H1 (cell line): Measurements from ENCODE around the gene MATN4. TPM values are rescaled to one million over a fixed set of nuclear protein-coding genes. Genes with fewer than 3 reads are reported as not detected.

Source experiments
- CTCF ChIA-PET: fragments of 300-600 bp; sonication (Branson Sonifier 250); formaldehyde crosslinking; loops from one replicate; lab custom pipeline; 2021; ENCODE audit not compliant: partially characterized antibody; lab: Charles Lee
- POLR2A ChIA-PET: fragments of 300-600 bp; sonication (Branson Sonifier 250); formaldehyde crosslinking; loops from one replicate; lab custom pipeline; 2021; ENCODE audit warnings: inconsistent platforms; ENCODE audit not compliant: partially characterized antibody; lab: Charles Lee
- DNase-seq, 2 experiments: peaks; one replicate each; pipeline versions ENCODE4 v3.0.0 to v3.0.0-alpha.2; 2010 to 2022; ENCODE audit warnings: low spot score in 2 of 2, low read depth in 1 of 2, mixed read lengths in 1 of 2
- FAIRE-seq: peaks from 2 replicates; lab custom pipeline; 2011; peaks lifted over from hg19 to GRCh38; lab: Jason Lieb, UNC
- H2AFZ ChIP-seq: 2 replicates; pipeline ENCODE4 v1.8.1; 2012; ENCODE audit warnings: low read length, inconsistent platforms
- H2AK5ac ChIP-seq: 2 replicates; pipeline ENCODE4 v1.6.1; 2013; ENCODE audit warnings: low read depth, low read length
- H2BK120ac ChIP-seq: replicated peaks from 2 replicates; pipeline ENCODE3; 2013; ENCODE audit warnings: low read depth, low read length, inconsistent platforms
- H2BK12ac ChIP-seq: 2 replicates; pipeline ENCODE4 v1.6.1; 2013; ENCODE audit warnings: low read depth, low read length
- H2BK15ac ChIP-seq: 2 replicates; pipeline ENCODE4 v1.6.1; 2013; ENCODE audit warnings: low read length
- H2BK20ac ChIP-seq: 2 replicates; pipeline ENCODE4 v1.6.1; 2013; ENCODE audit warnings: low read length
- H2BK5ac ChIP-seq: 2 replicates; pipeline ENCODE4 v1.6.1; 2013; ENCODE audit warnings: low read depth, low read length
- H3K14ac ChIP-seq: 2 replicates; pipeline ENCODE4 v1.6.1; 2013; ENCODE audit warnings: inconsistent platforms; ENCODE audit not compliant: insufficient read length
- H3K18ac ChIP-seq: 2 replicates; pipeline ENCODE4 v1.6.1; 2013; ENCODE audit warnings: low read length; ENCODE audit errors: extremely low read depth
- H3K23ac ChIP-seq: 2 replicates; pipeline ENCODE4 v1.6.1; 2013; ENCODE audit warnings: inconsistent platforms; ENCODE audit not compliant: insufficient read length
- H3K23me2 ChIP-seq: 2 replicates; pipeline ENCODE4 v1.6.1; 2013; ENCODE audit warnings: low read depth, low read length
- H3K27ac ChIP-seq: 2 replicates; pipeline ENCODE4 v1.6.1; 2011; ENCODE audit warnings: low read depth, low read length, inconsistent platforms
- H3K27me3 ChIP-seq, 4 experiments: replicated peaks in 1 of 4; 1 replicate in 1 of 4; 2 replicates in 3 of 4; pipeline versions ENCODE4 v1.6.1 to v1.8.1; 2011 to 2013; ENCODE audit warnings: low read length in 3 of 4, mild to moderate bottlenecking in 3 of 4, inconsistent platforms in 2 of 4, mixed read lengths in 2 of 4, moderate library complexity in 1 of 4; ENCODE audit not compliant: control insufficient read depth in 3 of 4, insufficient read depth in 3 of 4; ENCODE audit errors: extremely low read depth in 1 of 4
- H3K36me3 ChIP-seq, 4 experiments: 2 replicates each; pipeline versions ENCODE4 v1.6.1 to v1.8.1; 2011 to 2013; ENCODE audit warnings: mild to moderate bottlenecking in 4 of 4, low read length in 3 of 4, moderate library complexity in 2 of 4, control low read depth in 1 of 4, inconsistent platforms in 1 of 4; ENCODE audit not compliant: insufficient read depth in 4 of 4, control insufficient read depth in 2 of 4
- H3K4ac ChIP-seq: replicated peaks from 2 replicates; pipeline ENCODE3; 2013; ENCODE audit warnings: low read length, low read depth, mixed read lengths, inconsistent platforms; ENCODE audit not compliant: insufficient read length
- H3K4me1 ChIP-seq, 4 experiments: replicated peaks in 1 of 4; 1 replicate in 1 of 4; 2 replicates in 3 of 4; pipeline versions ENCODE4 v1.6.1 to v1.8.1; 2011 to 2013; ENCODE audit warnings: low read length in 3 of 4, inconsistent platforms in 2 of 4, mixed read lengths in 1 of 4; ENCODE audit not compliant: insufficient read depth in 4 of 4, control insufficient read depth in 3 of 4
- H3K4me2 ChIP-seq, 2 experiments: 2 replicates each; pipeline versions ENCODE4 v1.6.1 to v1.8.1; 2011 to 2013; ENCODE audit warnings: low read depth in 2 of 2, low read length in 2 of 2, control low read depth in 1 of 2, inconsistent platforms in 1 of 2, mild to moderate bottlenecking in 1 of 2; ENCODE audit not compliant: insufficient read depth in 1 of 2
- H3K4me3 ChIP-seq, 4 experiments: fragments of 200-600, 300-600 bp in 1 of 4; sonication (generic), shearing (Covaris generic), sonication (Bioruptor Twin) in 1 of 4; 2 replicates each; pipeline versions ENCODE4 v1.5.1 to v1.8.1; 2011 to 2016; ENCODE audit warnings: low read length in 4 of 4, low read depth in 3 of 4, control low read depth in 2 of 4, inconsistent platforms in 2 of 4, mild to moderate bottlenecking in 2 of 4, mixed read lengths in 1 of 4, moderate library complexity in 1 of 4; ENCODE audit not compliant: insufficient read depth in 2 of 4; ENCODE audit errors: extremely low read depth in 1 of 4
- H3K56ac ChIP-seq: replicated peaks from 2 replicates; pipeline ENCODE3; 2013; ENCODE audit warnings: low read depth, mild to moderate bottlenecking, mixed read lengths, low read length, inconsistent platforms; ENCODE audit not compliant: insufficient read length
- H3K79me1 ChIP-seq: 2 replicates; pipeline ENCODE4 v1.6.1; 2013; ENCODE audit warnings: low read depth, low read length, control low read depth
- H3K79me2 ChIP-seq, 2 experiments: 2 replicates each; pipeline versions ENCODE4 v1.6.1 to v1.8.1; 2012 to 2013; ENCODE audit warnings: low read length in 2 of 2, mild to moderate bottlenecking in 2 of 2, inconsistent platforms in 1 of 2; ENCODE audit not compliant: insufficient read depth in 2 of 2, control insufficient read depth in 1 of 2
- H3K9ac ChIP-seq, 4 experiments: replicated peaks in 1 of 4; 1 replicate in 1 of 4; 2 replicates in 3 of 4; pipeline versions ENCODE4 v1.6.1 to v1.8.1; 2011 to 2013; ENCODE audit warnings: low read depth in 3 of 4, low read length in 3 of 4, control low read depth in 2 of 4, mild to moderate bottlenecking in 2 of 4, moderate library complexity in 2 of 4, inconsistent platforms in 1 of 4; ENCODE audit errors: extremely low read depth in 1 of 4
- H3K9me3 ChIP-seq, 2 experiments: 2 replicates each; pipeline versions ENCODE4 v1.6.1 to v1.8.1; 2012 to 2013; ENCODE audit warnings: mild to moderate bottlenecking in 2 of 2, moderate library complexity in 2 of 2, control low read depth in 1 of 2, inconsistent platforms in 1 of 2, low read depth in 1 of 2, low read length in 1 of 2, mixed read lengths in 1 of 2; ENCODE audit not compliant: insufficient read depth in 2 of 2
- H4K20me1 ChIP-seq, 2 experiments: replicated peaks in 1 of 2; 2 replicates each; pipeline versions ENCODE3 to v1.8.1; 2011 to 2013; ENCODE audit warnings: inconsistent platforms in 2 of 2, low read length in 2 of 2, mild to moderate bottlenecking in 1 of 2; ENCODE audit not compliant: insufficient read depth in 2 of 2, control insufficient read depth in 1 of 2
- H4K5ac ChIP-seq: 2 replicates; pipeline ENCODE4 v1.6.1; 2013; ENCODE audit warnings: low read length, low read depth, mixed read lengths, inconsistent platforms; ENCODE audit not compliant: insufficient read length
- H4K8ac ChIP-seq: 2 replicates; pipeline ENCODE4 v1.8.0; 2013; ENCODE audit warnings: mild to moderate bottlenecking, moderate library complexity, low read length, inconsistent platforms; ENCODE audit not compliant: insufficient read depth; ENCODE audit errors: extremely low read depth
- H4K91ac ChIP-seq: replicated peaks from 2 replicates; pipeline ENCODE3; 2013; ENCODE audit warnings: low read length, mixed read lengths, inconsistent platforms; ENCODE audit not compliant: insufficient read length
- CEBPB ChIP-seq: IDR thresholded peaks from 2 replicates; pipeline ENCODE4 v1.6.1; 2012; ENCODE audit warnings: low read depth, low read length
- CHD2 ChIP-seq: IDR thresholded peaks from 2 replicates; pipeline ENCODE4 v1.6.1; 2012; ENCODE audit warnings: low read length, improper control_type of control experiment
- CTCF ChIP-seq, 3 experiments: IDR thresholded peaks; 1 replicate in 2 of 3; 2 replicates in 1 of 3; pipeline versions ENCODE4 v1.5.1 to v1.6.1; 2011; ENCODE audit warnings: low read length in 3 of 3, mild to moderate bottlenecking in 3 of 3, inconsistent platforms in 2 of 3, low read depth in 1 of 3, moderate library complexity in 1 of 3; ENCODE audit not compliant: insufficient read depth in 1 of 3; ENCODE audit errors: control extremely low read depth in 1 of 3
- KDM1A ChIP-seq: fragments of 200-600, 300-600 bp; sonication (generic); IDR thresholded peaks from 2 replicates; pipeline ENCODE4 v1.7.1; 2016; ENCODE audit warnings: mild to moderate bottlenecking, low read length, borderline replicate concordance
- MAX ChIP-seq: IDR thresholded peaks from 2 replicates; pipeline ENCODE4 v1.6.1; 2012; ENCODE audit warnings: inconsistent platforms
- WGBS, 2 experiments: shearing (Covaris generic) in 1 of 2; methylation state at CpG; one replicate each; pipeline versions ENCODE4 v1.1.6 to v1.1.7; 2013 to 2015; ENCODE audit warnings: low lambda C conversion rate in 2 of 2, mixed read lengths in 2 of 2, inconsistent platforms in 1 of 2, low coverage in 1 of 2, missing lambda C conversion rate in 1 of 2; ENCODE audit not compliant: insufficient replicate concordance in 2 of 2, insufficient coverage in 1 of 2, insufficient read length in 1 of 2; ENCODE audit errors: extremely low coverage in 1 of 2, missing lambda C conversion rate in 1 of 2; 5-methylcytosine and 5-hydroxymethylcytosine counted together
- polyA plus RNA-seq, 7 experiments: library from polyadenylated mRNA; depleted of rRNA in 3 of 7; stranded (reverse) in 5 of 7; unstranded in 2 of 7; fragments of >200 nt in 5 of 7; fragments of 200-250 nt in 2 of 7; gene quantifications; 1 replicate in 5 of 7; 2 replicates in 1 of 7; 4 replicates in 1 of 7; pipeline versions ENCODE4 v1.2.1 to v1.2.3, GENCODE V29; 2011 to 2013; ENCODE audit warnings: missing spikeins in 2 of 7, mixed read lengths in 2 of 7
- total RNA-seq: library from RNA; stranded (reverse); fragmentation: NEBNext Ultra II Directional; extraction: Animal tissue kit (Norgen Biotek cat#: 25700); gene quantifications from 2 replicates; pipeline ENCODE4 v1.2.1, GENCODE V29; 2021

MATN4 gene
- total and polyA plus RNA-seq, 2 of the 8 experiments (the other 6 are each of a cell fraction or from before 2014, with no cell fraction given) = 2.1 to 4.4 TPM

GRCh38 chr20:45309075-45309474 lies 976 bp upstream of the MATN4 start:
- Histone ChIP-seq H4K20me1 (peaks cover 0 to 1% of the 10 kb centered on the region in 2 experiments), H3K23me2 (peaks cover 4% of the 10 kb centered on the region; the same call in 1 of the 2 replicates), H3K27me3 (peaks cover 0 to 15% (median 5%) of the 10 kb centered on the region in 4 experiments; a peak in 5 of 7 replicates), H2BK20ac (no peak overlapping the region), H3K23ac (no peak overlapping the region), H2BK120ac (no peak overlapping the region), H3K36me3 (no peaks in the 10 kb centered on the region), H4K5ac (no peak overlapping the region), H3K4me1 (peaks cover 0 to 14% (median 8%) of the 10 kb centered on the region in 4 experiments; a peak in 5 of 7 replicates), H3K18ac (no peak overlapping the region), H3K4me2 (no peak overlapping the region), H3K27ac (no peak overlapping the region), H2BK12ac (no peak overlapping the region; the same call in 1 of the 2 replicates), H3K14ac (no peak overlapping the region), H3K79me2 (no peaks in the 10 kb centered on the region), H3K9me3 (no peaks in the 10 kb centered on the region), H3K9ac (no peak overlapping the region), H3K4ac (no peak overlapping the region), H3K79me1 (no peaks in the 10 kb centered on the region), H4K8ac (no peak overlapping the region), H2BK5ac (no peak overlapping the region), H2AK5ac (no peak overlapping the region), H3K56ac (no peak overlapping the region), H2AFZ (no peak overlapping the region), H4K91ac (no peak overlapping the region), H2BK15ac (no peak overlapping the region), H3K4me3 (no peak overlapping the region)
- FAIRE-seq (no peak), DNase-seq (no peak)
- POLR2A ChIA-PET = interaction anchor here (3.0 kb wide), 1 partner anchor 11 kb away, joined by 7 read pairs; no protein-coding TSS in a partner anchor
- 89% methylated on average over 3 of the region's 3 CpGs; no CpG with 5 or more reads in 1 of the 2 experiments for WGBS, 2 experiments
- CTCF ChIA-PET = interaction anchor here (1.1 to 2.8 kb wide), 4 partner anchors 9 to 141 kb away, joined by 3 to 15 read pairs (median 6); no protein-coding TSS in a partner anchor
- TF ChIP-seq CTCF (IDR thresholded peaks at IDR 0.05; ENCODE audit: control extremely low read depth in 1 of 3, insufficient read depth in 1 of 3, low read depth in 1 of 3, low read length in 3 of 3) = no peak
- no peak for TF ChIP-seq CEBPB
- TF ChIP-seq MAX = no peak
- no peak for TF ChIP-seq CHD2
- no peak for TF ChIP-seq KDM1A
